22Rv1 (cell line): ENCODE results near the gene AXIN1.

Experiments
- CTCF ChIP-seq: fragments of 450-650 bp; IDR thresholded peaks from 2 replicates; pipeline ENCODE4 v1.5.1; 2017; ENCODE audit warnings: mild to moderate bottlenecking
- ZFX ChIP-seq: fragments of 450-650 bp; IDR thresholded peaks from 2 replicates; pipeline ENCODE4 v1.6.1; 2017; ENCODE audit warnings: antibody characterized with exemption, borderline replicate concordance

DNA sequence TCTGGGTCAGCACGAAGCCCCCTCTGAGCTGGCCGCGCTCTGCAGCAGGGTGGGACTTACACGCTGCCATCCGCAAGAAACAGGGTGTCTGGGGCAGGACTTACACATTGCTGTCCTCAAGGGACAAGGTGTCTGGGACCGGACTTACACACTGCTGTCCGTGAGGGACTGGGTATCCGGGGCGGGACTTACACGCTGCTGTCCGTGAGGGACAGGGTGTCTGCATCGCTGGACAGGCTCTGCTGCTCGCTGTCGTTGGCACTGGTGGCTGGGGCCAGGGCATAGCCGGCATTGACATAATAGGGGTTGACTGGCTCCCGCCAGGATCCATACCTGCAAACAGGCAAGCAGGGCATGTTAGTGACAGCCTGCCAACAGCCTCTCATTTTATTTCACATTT lies 38.2 kb downstream of the AXIN1 start:
- no peak for TF ChIP-seq CTCF
- no peak for TF ChIP-seq ZFX
